Astrocyte of the spinal cord (primary cell): ENCODE results near the gene PRADC1.

Experiments used
- DNase-seq: peaks from one replicate; pipeline ENCODE4 v3.0.0; 2011; ENCODE audit warnings: low read depth, low spot score
- H3K4me3 ChIP-seq: 2 replicates; pipeline ENCODE4 v1.5.1; 2011; ENCODE audit warnings: low read depth, mild to moderate bottlenecking, low read length, moderate library complexity
- in situ Hi-C: cut with HindIII; loops from 2 replicates; pipeline ENCODE4 v1.10.0; 2017; ENCODE audit warnings: low sequenced_read_pairs
- TF ChIP-seq, protein P1 (sequence below): IDR thresholded peaks from 2 replicates; pipeline ENCODE4 v1.5.1; 2012; ENCODE audit warnings: low read depth, mild to moderate bottlenecking, low read length, inconsistent platforms

The PRADC1 gene

DNA sequence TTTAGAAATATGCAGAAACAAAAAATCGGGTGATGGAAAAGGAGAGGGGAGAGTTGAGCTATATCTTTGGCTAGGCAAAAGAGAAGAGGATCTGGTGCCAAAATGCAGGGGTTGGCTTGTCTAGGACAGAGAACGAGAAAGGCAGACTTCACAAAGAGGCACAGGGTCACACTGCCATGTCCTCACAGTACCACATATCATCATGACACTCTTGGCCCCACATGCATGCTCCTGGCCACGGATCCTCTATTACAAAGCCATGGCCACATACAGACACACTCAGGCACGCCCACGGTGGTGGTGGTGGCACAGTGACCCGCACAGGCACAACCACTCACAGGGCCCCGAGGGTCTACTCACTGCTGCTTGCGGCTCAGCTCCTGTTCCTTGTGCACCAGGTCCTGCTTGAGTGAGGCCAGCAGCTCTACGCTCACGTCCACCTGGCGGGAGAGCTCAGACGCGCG lies 35.4 kb upstream of the PRADC1 start:
- no peak overlapping the region for H3K4me3 ChIP-seq
- in situ Hi-C loops, result no loop called here
- TF ChIP-seq, protein P1, sequence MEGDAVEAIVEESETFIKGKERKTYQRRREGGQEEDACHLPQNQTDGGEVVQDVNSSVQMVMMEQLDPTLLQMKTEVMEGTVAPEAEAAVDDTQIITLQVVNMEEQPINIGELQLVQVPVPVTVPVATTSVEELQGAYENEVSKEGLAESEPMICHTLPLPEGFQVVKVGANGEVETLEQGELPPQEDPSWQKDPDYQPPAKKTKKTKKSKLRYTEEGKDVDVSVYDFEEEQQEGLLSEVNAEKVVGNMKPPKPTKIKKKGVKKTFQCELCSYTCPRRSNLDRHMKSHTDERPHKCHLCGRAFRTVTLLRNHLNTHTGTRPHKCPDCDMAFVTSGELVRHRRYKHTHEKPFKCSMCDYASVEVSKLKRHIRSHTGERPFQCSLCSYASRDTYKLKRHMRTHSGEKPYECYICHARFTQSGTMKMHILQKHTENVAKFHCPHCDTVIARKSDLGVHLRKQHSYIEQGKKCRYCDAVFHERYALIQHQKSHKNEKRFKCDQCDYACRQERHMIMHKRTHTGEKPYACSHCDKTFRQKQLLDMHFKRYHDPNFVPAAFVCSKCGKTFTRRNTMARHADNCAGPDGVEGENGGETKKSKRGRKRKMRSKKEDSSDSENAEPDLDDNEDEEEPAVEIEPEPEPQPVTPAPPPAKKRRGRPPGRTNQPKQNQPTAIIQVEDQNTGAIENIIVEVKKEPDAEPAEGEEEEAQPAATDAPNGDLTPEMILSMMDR, result no peak
- no peak for DNase-seq

DNA sequence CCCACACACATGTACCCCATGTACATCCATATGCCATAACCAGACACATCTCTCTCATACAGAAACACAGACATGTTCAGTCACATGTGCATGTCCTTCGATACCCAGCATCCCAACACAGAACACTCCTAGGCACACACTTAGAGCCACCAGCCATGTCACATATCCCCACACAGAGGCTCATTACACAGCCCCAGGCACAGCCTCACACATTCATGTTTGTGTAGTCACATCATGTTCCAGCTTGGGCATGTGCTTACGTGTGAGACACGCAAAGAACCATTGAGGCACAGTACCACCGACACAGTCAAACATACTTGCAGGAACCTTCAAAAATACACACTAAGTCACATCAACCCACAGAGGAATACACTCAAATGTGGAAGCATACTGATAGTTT lies 34.0 kb upstream of the PRADC1 start:
- in situ Hi-C loops, result no loop called here
- TF ChIP-seq, protein P1, result no peak

DNA sequence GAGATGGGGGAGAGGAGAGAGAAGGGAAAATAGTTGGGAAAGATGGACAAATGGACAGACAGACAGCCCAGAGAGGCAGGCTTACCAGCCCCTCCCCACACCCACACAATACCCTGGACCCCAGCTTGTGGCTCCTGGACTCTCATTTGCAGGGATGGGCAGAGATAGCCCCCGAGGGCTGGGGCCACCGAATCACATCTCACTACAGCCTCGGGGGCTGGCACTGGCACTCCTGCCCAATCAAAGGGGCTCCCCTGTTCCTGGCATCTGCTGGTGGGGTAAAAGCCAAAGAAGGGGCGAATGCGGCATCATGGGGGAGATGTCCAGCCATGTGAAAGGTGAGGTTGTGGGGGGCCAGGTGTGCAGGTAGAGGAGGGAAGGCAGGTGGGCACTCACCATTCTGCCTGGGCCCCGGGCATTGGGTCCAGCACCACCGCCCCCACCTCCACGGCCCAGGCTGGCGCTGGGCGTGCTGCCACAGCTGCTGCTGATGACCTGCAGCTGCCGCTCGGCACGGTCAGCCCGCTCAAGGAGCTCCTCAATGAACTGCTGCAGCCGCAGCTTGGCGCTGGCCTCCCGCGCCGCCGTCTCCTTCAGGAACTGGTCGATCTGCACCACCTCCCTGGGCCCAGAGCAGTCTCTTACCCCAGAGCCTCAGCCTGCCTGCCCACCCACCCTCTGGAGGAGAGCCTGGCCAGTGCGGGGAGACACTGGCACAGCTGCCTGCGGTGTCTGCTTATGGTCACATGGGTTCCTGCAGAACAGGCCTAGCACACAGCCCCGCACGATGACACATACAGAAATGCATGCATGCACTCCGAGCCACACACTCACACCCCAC lies 33.2 kb upstream of the PRADC1 start:
- no peak for DNase-seq
- in situ Hi-C loops, result no loop called here
- TF ChIP-seq, protein P1, result no peak
- no peak overlapping the region for H3K4me3 ChIP-seq

More for the DNA sequence above, 34.0 kb upstream of the PRADC1 start:
- DNase-seq, result no peak
- no peak overlapping the region for H3K4me3 ChIP-seq

DNA sequence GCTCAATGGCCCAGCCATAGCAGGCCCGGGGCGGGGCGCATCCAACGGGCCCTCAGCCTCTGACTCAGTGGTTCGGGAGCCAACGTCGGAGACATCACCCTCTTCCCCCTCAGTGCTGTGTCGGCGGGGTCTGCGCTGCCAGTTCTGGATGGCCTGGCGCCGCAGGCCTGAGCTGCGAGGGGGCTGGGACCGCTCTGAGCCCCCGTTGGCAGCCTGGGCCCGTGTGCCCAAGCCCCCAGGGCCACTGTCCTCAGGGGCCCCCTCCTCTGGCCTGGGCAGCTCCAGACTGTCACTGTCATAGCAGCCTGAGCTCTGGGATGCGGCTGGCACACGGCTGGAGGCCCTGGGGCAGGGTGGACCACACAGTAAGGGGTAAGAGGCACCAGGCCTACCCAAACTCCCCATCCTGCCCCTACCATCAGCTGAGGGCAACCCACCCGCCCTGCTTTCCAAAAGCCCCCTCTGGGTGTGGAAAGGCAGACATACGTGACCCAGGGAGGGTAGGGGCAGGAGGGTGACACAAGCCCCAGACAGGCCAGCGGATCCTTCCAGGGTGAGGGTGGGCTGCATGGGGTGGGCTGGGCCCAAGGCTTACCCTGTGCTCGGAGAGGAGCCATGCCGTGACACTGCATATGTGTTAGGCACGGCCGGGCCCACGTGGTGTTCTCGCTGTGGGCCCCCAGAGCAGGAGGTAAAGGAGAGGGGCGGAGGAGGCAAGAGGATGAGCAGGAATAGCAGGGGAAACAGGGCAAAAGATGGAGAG lies 32.4 kb upstream of the PRADC1 start:
- no peak overlapping the region for H3K4me3 ChIP-seq
- in situ Hi-C loops, result no loop called here
- TF ChIP-seq, protein P1, result no peak
- DNase-seq, result no peak

DNA sequence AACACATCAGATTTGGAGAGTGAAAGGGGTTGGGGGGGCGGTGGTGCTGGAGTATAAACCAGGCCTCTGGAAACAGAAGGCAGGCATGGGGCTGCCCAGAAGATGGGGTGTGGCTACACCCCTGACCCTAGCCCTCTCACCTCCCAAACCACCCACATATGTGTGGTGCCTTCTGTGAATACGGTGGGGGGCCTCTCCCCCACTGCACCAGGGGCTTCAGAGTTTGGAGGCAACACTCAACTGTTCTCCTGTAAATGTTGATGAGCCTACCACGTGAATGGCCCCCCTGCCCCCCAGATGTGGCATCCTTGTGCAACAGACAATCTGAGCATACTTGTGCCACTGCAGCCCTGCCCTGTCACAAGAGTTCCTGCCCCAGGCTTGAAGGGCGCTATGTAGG lies 31.7 kb upstream of the PRADC1 start:
- H3K4me3 ChIP-seq, result no peak overlapping the region
- no peak for DNase-seq
- TF ChIP-seq, protein P1, result no peak
- in situ Hi-C loops, result no loop called here

DNA sequence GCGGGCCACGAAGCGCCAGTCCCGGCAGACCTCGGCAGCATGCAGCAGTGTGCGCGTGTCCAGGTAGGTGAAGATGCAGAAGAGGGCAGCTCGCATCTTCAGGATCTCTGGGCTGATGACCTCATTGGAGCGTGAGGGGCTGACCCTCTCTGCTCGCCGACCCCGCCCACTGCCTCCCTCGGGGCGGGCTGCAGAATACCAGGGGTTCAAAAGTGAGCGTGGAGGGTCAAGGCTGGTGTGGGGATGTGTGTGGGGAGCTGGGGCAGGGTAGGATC lies 31.2 kb upstream of the PRADC1 start:
- TF ChIP-seq, protein P1, result no peak
- DNase-seq, result no peak
- in situ Hi-C loops, result no loop called here
- no peak overlapping the region for H3K4me3 ChIP-seq
